ENCODE data around the gene MYL3. TPM values are rescaled to one million over a fixed set of nuclear protein-coding genes. Genes with fewer than 3 reads are reported as not detected.

The MYL3 gene
- total RNA-seq, 1 donor from 2014 or later = not detected

DNA sequence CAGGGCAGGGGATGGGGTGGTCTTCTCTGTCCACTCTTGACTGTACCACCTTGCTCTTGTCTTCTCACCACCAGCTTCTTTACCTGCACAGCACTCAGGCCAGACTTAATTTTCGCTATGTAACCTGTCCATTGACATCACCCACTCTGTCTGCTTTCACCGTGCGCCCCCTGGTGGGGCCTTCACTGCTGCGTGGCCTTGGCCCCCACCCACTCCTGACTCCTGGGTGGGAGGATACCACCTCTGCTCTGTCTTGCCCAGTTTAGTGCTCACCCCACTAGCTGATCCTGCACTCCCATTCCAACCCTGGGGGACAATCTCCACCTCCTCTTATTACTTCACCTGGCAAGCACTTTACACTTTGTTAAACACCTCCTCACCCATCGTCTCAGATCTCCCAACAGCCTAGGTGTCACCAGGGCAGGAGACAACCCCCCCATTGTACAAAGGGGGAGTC, 32.0 kb upstream of the MYL3 start:
- peaks cover 15% of the 10 kb centered on the region for H3K27me3 ChIP-seq (ENCODE audit: control insufficient read depth, insufficient read depth, low read length)
- no peak overlapping the region for H3K4me3 ChIP-seq (ENCODE audit: low read depth, low read length)
- DNase-seq (ENCODE audit: low read depth) (peak; percentile 43), FAIRE-seq (no peak)
- no peaks in the 10 kb centered on the region for H3K36me3 ChIP-seq (ENCODE audit: control insufficient read depth, insufficient read depth, low read length)
- TF ChIP-seq, protein P1, sequence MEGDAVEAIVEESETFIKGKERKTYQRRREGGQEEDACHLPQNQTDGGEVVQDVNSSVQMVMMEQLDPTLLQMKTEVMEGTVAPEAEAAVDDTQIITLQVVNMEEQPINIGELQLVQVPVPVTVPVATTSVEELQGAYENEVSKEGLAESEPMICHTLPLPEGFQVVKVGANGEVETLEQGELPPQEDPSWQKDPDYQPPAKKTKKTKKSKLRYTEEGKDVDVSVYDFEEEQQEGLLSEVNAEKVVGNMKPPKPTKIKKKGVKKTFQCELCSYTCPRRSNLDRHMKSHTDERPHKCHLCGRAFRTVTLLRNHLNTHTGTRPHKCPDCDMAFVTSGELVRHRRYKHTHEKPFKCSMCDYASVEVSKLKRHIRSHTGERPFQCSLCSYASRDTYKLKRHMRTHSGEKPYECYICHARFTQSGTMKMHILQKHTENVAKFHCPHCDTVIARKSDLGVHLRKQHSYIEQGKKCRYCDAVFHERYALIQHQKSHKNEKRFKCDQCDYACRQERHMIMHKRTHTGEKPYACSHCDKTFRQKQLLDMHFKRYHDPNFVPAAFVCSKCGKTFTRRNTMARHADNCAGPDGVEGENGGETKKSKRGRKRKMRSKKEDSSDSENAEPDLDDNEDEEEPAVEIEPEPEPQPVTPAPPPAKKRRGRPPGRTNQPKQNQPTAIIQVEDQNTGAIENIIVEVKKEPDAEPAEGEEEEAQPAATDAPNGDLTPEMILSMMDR (IDR thresholded peaks at IDR 0.05; ENCODE audit: insufficient read depth, low read length, severe bottlenecking) = peak; percentile 91

- Histone ChIP-seq H3K4me3 (ENCODE audit: low read depth, low read length) (no peak overlapping the region), H3K36me3 (ENCODE audit: control insufficient read depth, insufficient read depth, low read length) (no peaks in the 10 kb centered on the region), H3K27me3 (ENCODE audit: control insufficient read depth, insufficient read depth, low read length) (peaks cover 15% of the 10 kb centered on the region)
- TF ChIP-seq, protein P1 (IDR thresholded peaks at IDR 0.05; ENCODE audit: insufficient read depth, low read length, severe bottlenecking) = no peak
- no peak for DNase-seq (ENCODE audit: low read depth)
- no peak for FAIRE-seq
Observed at GRCh38 chr3:46894256-46894655, 31.0 kb upstream of the MYL3 start.

- H3K36me3 ChIP-seq (ENCODE audit: control insufficient read depth, insufficient read depth, low read length) = no peaks in the 10 kb centered on the region
- FAIRE-seq (no peak), DNase-seq (ENCODE audit: low read depth) (no peak)
- H3K4me3 ChIP-seq (ENCODE audit: low read depth, low read length) = no peak overlapping the region
- TF ChIP-seq, protein P1 (IDR thresholded peaks at IDR 0.05; ENCODE audit: insufficient read depth, low read length, severe bottlenecking) = no peak
- peaks cover 15% of the 10 kb centered on the region for H3K27me3 ChIP-seq (ENCODE audit: control insufficient read depth, insufficient read depth, low read length)
Observed at GRCh38 chr3:46893763-46894162, 30.5 kb upstream of the MYL3 start.

DNA sequence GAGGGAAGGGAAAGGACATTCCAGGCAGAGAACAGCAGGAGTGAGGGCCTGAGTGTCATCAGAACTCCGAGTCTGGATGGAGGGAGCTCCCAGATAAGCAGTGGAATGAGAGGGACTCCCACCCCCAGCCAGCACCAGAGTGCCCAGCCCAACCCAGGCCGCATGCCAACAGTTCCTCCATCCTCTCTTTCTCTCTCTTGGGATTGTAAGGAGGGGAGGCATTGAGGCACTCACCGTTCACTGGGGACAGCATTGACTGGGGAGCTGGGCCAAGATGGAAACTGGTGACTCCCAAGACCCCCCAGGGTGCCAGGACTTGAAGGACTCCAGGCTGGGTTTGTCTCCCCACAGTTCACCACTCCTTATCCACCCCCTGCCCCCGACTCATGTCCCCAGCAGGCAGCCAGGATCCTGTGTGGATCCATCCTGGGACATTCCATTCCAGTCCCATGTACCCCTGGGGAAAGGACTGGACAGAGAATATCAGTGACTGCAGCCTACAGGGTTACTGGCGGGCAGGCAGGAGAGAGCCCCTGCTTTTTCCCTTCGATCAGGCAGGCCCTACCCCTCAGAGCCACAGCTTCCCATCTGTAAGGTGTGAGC, 30.0 kb upstream of the MYL3 start:
- H3K4me3 ChIP-seq (ENCODE audit: low read depth, low read length) = no peak overlapping the region

DNA sequence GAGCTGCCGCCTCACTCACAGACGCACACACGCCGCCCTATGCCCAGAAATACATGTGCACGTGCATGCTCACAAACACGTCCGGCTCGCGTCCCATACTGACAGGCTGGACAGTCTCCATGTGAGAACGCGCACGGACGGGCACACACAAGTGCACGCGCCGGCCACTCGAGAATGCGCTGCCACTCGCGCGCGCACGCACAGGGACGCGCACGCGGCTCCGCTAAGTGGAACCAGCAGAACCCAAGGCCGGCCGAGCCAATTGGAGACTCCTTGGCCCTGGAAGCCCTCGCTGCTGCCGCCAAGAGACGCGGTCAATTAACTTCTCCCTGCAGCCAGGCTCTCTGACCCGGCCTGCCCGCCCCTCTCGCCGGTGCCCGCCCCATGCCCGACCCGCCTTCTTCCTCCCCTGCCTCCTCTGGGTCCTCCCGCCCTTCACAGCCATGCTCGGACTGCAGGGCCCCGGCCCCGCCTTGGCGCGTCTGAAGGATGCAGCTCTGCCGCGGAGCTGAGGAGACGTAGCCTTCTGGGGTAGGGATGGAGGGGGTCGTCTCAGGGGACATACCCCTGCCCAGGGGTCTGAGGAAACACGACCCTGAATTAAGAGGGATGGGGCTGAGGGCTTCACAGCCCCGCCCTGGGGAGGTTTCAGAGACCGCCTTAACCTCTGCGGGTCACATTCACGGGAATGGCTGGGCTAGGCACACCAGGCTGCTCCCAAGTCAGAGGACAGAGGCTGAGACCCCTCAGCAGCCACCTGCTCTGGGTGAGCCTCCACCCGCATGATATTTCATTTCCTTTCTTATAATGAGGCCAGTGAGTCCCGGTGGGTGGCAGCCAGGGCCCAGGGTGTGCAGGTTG, 29.3 kb upstream of the MYL3 start:
- peak; percentile 18 for DNase-seq (ENCODE audit: low read depth)
- no peak for FAIRE-seq
- Histone ChIP-seq H3K27me3 (ENCODE audit: control insufficient read depth, insufficient read depth, low read length) (peaks cover 14% of the 10 kb centered on the region), H3K4me3 (ENCODE audit: low read depth, low read length) (peak overlapping the region; percentile 28), H3K36me3 (ENCODE audit: control insufficient read depth, insufficient read depth, low read length) (no peaks in the 10 kb centered on the region)
- TF ChIP-seq, protein P1 (IDR thresholded peaks at IDR 0.05; ENCODE audit: insufficient read depth, low read length, severe bottlenecking) = no peak

More for the DNA sequence above, 30.0 kb upstream of the MYL3 start:
- H3K36me3 ChIP-seq (ENCODE audit: control insufficient read depth, insufficient read depth, low read length) = no peaks in the 10 kb centered on the region
- DNase-seq (ENCODE audit: low read depth) (no peak), FAIRE-seq (peak; percentile 52)
- TF ChIP-seq, protein P1 (IDR thresholded peaks at IDR 0.05; ENCODE audit: insufficient read depth, low read length, severe bottlenecking) = no peak
- peaks cover 14% of the 10 kb centered on the region for H3K27me3 ChIP-seq (ENCODE audit: control insufficient read depth, insufficient read depth, low read length)

All from bronchial epithelial cell (primary cell).